K562 (cell line): ENCODE data around the gene ISG20. TPM values are rescaled to one million over a fixed set of nuclear protein-coding genes. Genes with fewer than 3 reads are reported as not detected.

Experiments
- BDP1 ChIP-seq: IDR thresholded peaks from 3 replicates; pipeline ENCODE4 v1.6.1; 2011; ENCODE audit not compliant: insufficient read length, insufficient read depth
- CBX5 ChIP-seq: IDR thresholded peaks from 2 replicates; pipeline ENCODE4 v1.6.1; 2014; ENCODE audit warnings: low read depth, borderline replicate concordance
- CC2D1A ChIP-seq: fragments of 450-650 bp; IDR thresholded peaks from 2 replicates; pipeline ENCODE4 v1.6.1; 2017; ENCODE audit warnings: mild to moderate bottlenecking
- CREM ChIP-seq: IDR thresholded peaks from 2 replicates; pipeline ENCODE4 v1.6.1; 2014; ENCODE audit warnings: antibody characterized with exemption, low read depth
- HOXB6 ChIP-seq: fragments of 250-450 bp; sonication (Bioruptor Pico); IDR thresholded peaks from 2 replicates; pipeline ENCODE4 v1.5.1; 2022; ENCODE audit warnings: mild to moderate bottlenecking, borderline replicate concordance
- RBFOX2 ChIP-seq: fragments of 200-400 bp; formaldehyde crosslinking; IDR thresholded peaks from 2 replicates; pipeline ENCODE4 v1.6.1; 2017; ENCODE audit warnings: low read depth, mild to moderate bottlenecking, low read length, moderate library complexity
- RBM39 ChIP-seq: fragments of 200-400 bp; formaldehyde crosslinking; optimal IDR thresholded peaks from 2 replicates; pipeline ENCODE3; 2018; ENCODE audit warnings: low read depth, low read length
- STAG1 ChIP-seq: sonication (generic); formaldehyde crosslinking; IDR thresholded peaks from 2 replicates; pipeline ENCODE4 v1.5.0; 2020; ENCODE audit warnings: missing genetic modification reagents, borderline replicate concordance
- TBP ChIP-seq: optimal IDR thresholded peaks from 2 replicates; pipeline ENCODE3; 2011; ENCODE audit warnings: low read depth, low read length, improper control_type of control experiment
- ZNF124 ChIP-seq: sonication (generic); formaldehyde crosslinking; IDR thresholded peaks from 2 replicates; pipeline ENCODE4 v1.8.1; 2022; ENCODE audit warnings: missing genetic modification reagents
- ZNF217 ChIP-seq: sonication (generic); formaldehyde crosslinking; IDR thresholded peaks from 2 replicates; pipeline ENCODE4 v1.8.0; 2022; ENCODE audit warnings: mild to moderate bottlenecking, missing genetic modification reagents
- ZNF263 ChIP-seq: sonication (generic); formaldehyde crosslinking; IDR thresholded peaks from 2 replicates; pipeline ENCODE4 v1.8.0; 2022; ENCODE audit warnings: mild to moderate bottlenecking, missing genetic modification reagents, borderline replicate concordance
- ZNF282 ChIP-seq: sonication (generic); formaldehyde crosslinking; IDR thresholded peaks from 2 replicates; pipeline ENCODE4 v1.8.1; 2023; ENCODE audit warnings: missing genetic modification reagents
- ZNF316 ChIP-seq: fragments of 450-650 bp; IDR thresholded peaks from 2 replicates; pipeline ENCODE4 v1.6.1; 2016
- ZNF431 ChIP-seq: sonication (generic); formaldehyde crosslinking; IDR thresholded peaks from 2 replicates; pipeline ENCODE4 v1.8.0; 2022; ENCODE audit warnings: mild to moderate bottlenecking, missing genetic modification reagents
- polyA plus RNA-seq, 8 experiments: library from polyadenylated mRNA; depleted of rRNA in 4 of 8; stranded (reverse) in 5 of 8; unstranded in 3 of 8; fragments of >200 nt; fragmentation: Nextera tagmentation in 2 of 8; fragmentation: Illumina TruSeq in 1 of 8; extraction: Ambion mirVana in 2 of 8; extraction: Trizol in 1 of 8; gene quantifications; 2 replicates each; pipeline versions ENCODE4 v1.2.1 to v1.2.3, GENCODE V29; 2011 to 2014; ENCODE audit warnings: inconsistent platforms in 1 of 8, missing spikeins in 1 of 8
- total RNA-seq, 7 experiments: library from RNA; depleted of rRNA in 6 of 7; stranded (reverse); fragments of >200 nt in 6 of 7; fragmentation: Illumina TruSeq in 2 of 7; extraction: Trizol in 2 of 7; gene quantifications; 2 replicates each; pipeline versions ENCODE4 v1.2.1 to v1.2.3, GENCODE V29; 2011 to 2021; ENCODE audit warnings: low replicate concordance in 1 of 7
- TF ChIP-seq, protein P1 (sequence below): sonication (generic); formaldehyde crosslinking; IDR thresholded peaks from 2 replicates; pipeline ENCODE4 v1.8.0; 2022; ENCODE audit warnings: missing genetic modification reagents, mild to moderate bottlenecking, moderate library complexity, borderline replicate concordance
- TF ChIP-seq, protein P2 (sequence below): fragments of 250-450 bp; sonication (Bioruptor Pico); IDR thresholded peaks from 2 replicates; pipeline ENCODE4 v1.5.0; 2022; ENCODE audit warnings: mild to moderate bottlenecking
- TF ChIP-seq, protein P3 (sequence below): fragments of 250-450 bp; sonication (Bioruptor Pico); IDR thresholded peaks from 2 replicates; pipeline ENCODE4 v1.4.0; 2020; ENCODE audit warnings: mild to moderate bottlenecking, moderate library complexity
- TF ChIP-seq, protein P4 (sequence below): sonication (generic); formaldehyde crosslinking; IDR thresholded peaks from 2 replicates; pipeline ENCODE4 v1.8.0; 2022; ENCODE audit warnings: missing genetic modification reagents, mild to moderate bottlenecking, borderline replicate concordance
- TF ChIP-seq, protein P5 (sequence below): sonication (generic); IDR thresholded peaks from 2 replicates; pipeline ENCODE4 v1.6.1; 2016
- TF ChIP-seq, protein P6 (sequence below), 2 experiments: fragments of 450-650 bp; conservative IDR thresholded peaks; 2 replicates each; pipeline ENCODE4 v1.6.1; 2017; ENCODE audit warnings: mild to moderate bottlenecking in 2 of 2, moderate library complexity in 2 of 2

The ISG20 gene
- total and polyA plus RNA-seq, 9 of the 15 experiments (the other 6 are each of a cell fraction or from before 2014, with no cell fraction given), result 0.06 to 2.1 (median 1.00) TPM

DNA sequence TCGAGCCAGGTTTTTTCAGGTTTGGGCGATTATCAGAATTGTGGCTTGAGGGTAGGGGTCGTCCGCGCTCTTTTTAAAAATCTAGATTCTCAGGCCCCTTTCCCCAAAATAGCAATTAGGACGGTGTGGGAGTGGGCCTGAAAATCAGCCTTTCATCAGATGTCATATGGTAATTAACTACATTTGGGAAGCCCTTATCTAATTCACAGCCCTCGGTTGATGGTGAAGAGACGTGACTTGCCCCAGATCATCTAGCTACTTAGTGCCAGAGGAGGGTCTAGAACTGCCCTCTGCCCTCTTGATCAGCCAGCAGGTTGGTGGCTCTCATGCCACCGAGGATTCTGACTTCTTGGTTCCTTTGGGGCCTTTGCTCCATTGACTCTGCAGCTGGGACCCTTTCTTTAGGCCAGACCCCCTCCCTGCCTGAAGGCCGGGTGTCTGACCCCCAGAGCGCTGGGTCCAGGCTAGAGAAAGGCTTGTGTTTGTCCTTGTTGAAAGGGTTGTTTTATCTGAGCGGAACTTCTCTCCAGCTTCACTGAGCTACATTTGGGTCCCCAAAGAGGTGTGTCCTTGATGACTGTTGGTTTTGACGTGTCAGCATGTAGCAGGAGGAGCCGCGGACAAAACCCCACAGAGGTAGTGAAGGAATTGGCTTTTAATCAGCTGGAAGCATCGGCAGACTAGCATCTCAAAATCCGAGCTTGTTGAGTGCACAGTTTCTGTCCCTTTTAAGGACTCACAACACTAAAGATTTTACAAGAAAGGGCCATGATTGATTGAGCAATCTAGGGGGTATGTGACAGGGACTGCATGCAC, 16.8 kb upstream of the ISG20 start (continued):
- TF ChIP-seq, protein P1, sequence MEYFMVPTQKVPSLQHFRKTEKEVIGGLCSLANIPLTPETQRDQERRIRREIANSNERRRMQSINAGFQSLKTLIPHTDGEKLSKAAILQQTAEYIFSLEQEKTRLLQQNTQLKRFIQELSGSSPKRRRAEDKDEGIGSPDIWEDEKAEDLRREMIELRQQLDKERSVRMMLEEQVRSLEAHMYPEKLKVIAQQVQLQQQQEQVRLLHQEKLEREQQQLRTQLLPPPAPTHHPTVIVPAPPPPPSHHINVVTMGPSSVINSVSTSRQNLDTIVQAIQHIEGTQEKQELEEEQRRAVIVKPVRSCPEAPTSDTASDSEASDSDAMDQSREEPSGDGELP, result no peak; the same call in 1 of the 2 replicates
- TF ChIP-seq RBFOX2, result no peak
- peak; percentile 42 for TF ChIP-seq TBP
- no peak for TF ChIP-seq CBX5
- TF ChIP-seq CREM, result 0 out of 2 replicates have a peak, but pooled peaks have one; percentile 59
- TF ChIP-seq, protein P2, sequence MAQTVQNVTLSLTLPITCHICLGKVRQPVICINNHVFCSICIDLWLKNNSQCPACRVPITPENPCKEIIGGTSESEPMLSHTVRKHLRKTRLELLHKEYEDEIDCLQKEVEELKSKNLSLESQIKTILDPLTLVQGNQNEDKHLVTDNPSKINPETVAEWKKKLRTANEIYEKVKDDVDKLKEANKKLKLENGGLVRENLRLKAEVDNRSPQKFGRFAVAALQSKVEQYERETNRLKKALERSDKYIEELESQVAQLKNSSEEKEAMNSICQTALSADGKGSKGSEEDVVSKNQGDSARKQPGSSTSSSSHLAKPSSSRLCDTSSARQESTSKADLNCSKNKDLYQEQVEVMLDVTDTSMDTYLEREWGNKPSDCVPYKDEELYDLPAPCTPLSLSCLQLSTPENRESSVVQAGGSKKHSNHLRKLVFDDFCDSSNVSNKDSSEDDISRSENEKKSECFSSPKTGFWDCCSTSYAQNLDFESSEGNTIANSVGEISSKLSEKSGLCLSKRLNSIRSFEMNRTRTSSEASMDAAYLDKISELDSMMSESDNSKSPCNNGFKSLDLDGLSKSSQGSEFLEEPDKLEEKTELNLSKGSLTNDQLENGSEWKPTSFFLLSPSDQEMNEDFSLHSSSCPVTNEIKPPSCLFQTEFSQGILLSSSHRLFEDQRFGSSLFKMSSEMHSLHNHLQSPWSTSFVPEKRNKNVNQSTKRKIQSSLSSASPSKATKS (CRISPR knock-in tag), result no peak
- no peak for TF ChIP-seq CC2D1A
- no peak for TF ChIP-seq ZNF217 (CRISPR knock-in tag)
- no peak for TF ChIP-seq ZNF282 (CRISPR knock-in tag)
- no peak for TF ChIP-seq ZNF263 (CRISPR knock-in tag)
- TF ChIP-seq, protein P3, sequence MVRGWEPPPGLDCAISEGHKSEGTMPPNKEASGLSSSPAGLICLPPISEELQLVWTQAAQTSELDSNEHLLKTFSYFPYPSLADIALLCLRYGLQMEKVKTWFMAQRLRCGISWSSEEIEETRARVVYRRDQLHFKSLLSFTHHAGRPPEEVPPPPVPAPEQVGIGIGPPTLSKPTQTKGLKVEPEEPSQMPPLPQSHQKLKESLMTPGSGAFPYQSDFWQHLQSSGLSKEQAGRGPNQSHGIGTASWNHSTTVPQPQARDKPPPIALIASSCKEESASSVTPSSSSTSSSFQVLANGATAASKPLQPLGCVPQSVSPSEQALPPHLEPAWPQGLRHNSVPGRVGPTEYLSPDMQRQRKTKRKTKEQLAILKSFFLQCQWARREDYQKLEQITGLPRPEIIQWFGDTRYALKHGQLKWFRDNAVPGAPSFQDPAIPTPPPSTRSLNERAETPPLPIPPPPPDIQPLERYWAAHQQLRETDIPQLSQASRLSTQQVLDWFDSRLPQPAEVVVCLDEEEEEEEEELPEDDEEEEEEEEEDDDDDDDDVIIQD (CRISPR knock-in tag), result no peak
- TF ChIP-seq ZNF316, result peak; percentile 98
- no peak for TF ChIP-seq STAG1 (CRISPR knock-in tag)
- no peak for TF ChIP-seq BDP1
- no peak for TF ChIP-seq HOXB6 (CRISPR knock-in tag)
- TF ChIP-seq RBM39, result no peak
- TF ChIP-seq, protein P4, sequence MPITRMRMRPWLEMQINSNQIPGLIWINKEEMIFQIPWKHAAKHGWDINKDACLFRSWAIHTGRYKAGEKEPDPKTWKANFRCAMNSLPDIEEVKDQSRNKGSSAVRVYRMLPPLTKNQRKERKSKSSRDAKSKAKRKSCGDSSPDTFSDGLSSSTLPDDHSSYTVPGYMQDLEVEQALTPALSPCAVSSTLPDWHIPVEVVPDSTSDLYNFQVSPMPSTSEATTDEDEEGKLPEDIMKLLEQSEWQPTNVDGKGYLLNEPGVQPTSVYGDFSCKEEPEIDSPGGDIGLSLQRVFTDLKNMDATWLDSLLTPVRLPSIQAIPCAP (CRISPR knock-in tag), result no peak
- TF ChIP-seq ZNF431, result no peak
- no peak for TF ChIP-seq ZNF124
- TF ChIP-seq, protein P5, sequence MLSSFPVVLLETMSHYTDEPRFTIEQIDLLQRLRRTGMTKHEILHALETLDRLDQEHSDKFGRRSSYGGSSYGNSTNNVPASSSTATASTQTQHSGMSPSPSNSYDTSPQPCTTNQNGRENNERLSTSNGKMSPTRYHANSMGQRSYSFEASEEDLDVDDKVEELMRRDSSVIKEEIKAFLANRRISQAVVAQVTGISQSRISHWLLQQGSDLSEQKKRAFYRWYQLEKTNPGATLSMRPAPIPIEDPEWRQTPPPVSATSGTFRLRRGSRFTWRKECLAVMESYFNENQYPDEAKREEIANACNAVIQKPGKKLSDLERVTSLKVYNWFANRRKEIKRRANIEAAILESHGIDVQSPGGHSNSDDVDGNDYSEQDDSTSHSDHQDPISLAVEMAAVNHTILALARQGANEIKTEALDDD, result no peak
- TF ChIP-seq, protein P6, sequence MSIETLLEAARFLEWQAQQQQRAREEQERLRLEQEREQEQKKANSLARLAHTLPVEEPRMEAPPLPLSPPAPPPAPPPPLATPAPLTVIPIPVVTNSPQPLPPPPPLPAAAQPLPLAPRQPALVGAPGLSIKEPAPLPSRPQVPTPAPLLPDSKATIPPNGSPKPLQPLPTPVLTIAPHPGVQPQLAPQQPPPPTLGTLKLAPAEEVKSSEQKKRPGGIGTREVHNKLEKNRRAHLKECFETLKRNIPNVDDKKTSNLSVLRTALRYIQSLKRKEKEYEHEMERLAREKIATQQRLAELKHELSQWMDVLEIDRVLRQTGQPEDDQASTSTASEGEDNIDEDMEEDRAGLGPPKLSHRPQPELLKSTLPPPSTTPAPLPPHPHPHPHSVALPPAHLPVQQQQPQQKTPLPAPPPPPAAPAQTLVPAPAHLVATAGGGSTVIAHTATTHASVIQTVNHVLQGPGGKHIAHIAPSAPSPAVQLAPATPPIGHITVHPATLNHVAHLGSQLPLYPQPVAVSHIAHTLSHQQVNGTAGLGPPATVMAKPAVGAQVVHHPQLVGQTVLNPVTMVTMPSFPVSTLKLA (conservative IDR thresholded peaks at IDR 0.05), result peak; percentile 24 to 66; a peak in 3 of 4 replicates
